Ovary (tissue), 9 donors: Measurements from ENCODE around the gene HADHA. TPM values are rescaled to one million over a fixed set of nuclear protein-coding genes. Genes with fewer than 3 reads are reported as not detected.

Experiments used
- DNase-seq, 5 donors: peaks; one replicate each; pipeline ENCODE4 v3.0.0-alpha.2; 2019 to 2020
- H3K27ac ChIP-seq, 2 donors: fragments of 200-600 bp; one replicate each; pipeline versions ENCODE4 v1.5.1 to v1.8.0; 2019 to 2022
- H3K27me3 ChIP-seq: fragments of 200-600 bp; one replicate; pipeline ENCODE4 v1.8.0; 2022
- H3K36me3 ChIP-seq: fragments of 200-600 bp; sonication (generic); one replicate; pipeline ENCODE4 v1.5.1; 2019
- H3K4me1 ChIP-seq: one replicate; pipeline ENCODE4 v1.8.1; 2013; ENCODE audit warnings: mild to moderate bottlenecking, moderate library complexity; ENCODE audit not compliant: insufficient read depth
- H3K4me3 ChIP-seq: fragments of 200-600 bp; sonication (generic); one replicate; pipeline ENCODE4 v1.5.1; 2017
- H3K9me3 ChIP-seq, 2 donors: fragments of 200-600 bp in 1 of 2; sonication (generic) in 1 of 2; one replicate each; pipeline versions ENCODE4 v1.5.1 to v1.8.1; 2013 to 2019; ENCODE audit warnings: mild to moderate bottlenecking in 1 of 2, moderate library complexity in 1 of 2
- EP300 ChIP-seq: sonication (generic); formaldehyde crosslinking; IDR thresholded peaks from one replicate; pipeline ENCODE4 v1.6.1; 2017; ENCODE audit warnings: antibody characterized with exemption
- POLR2A ChIP-seq: fragments of 450-650 bp; IDR thresholded peaks from one replicate; pipeline ENCODE4 v1.6.1; 2017; ENCODE audit warnings: antibody characterized with exemption, mild to moderate bottlenecking, moderate library complexity
- WGBS, 3 donors: extraction: QIAGEN DNeasy Blood & Tissue Kit in 1 of 3; methylation state at CpG; one replicate each; pipeline versions ENCODE4 v1.1.5 to v1.1.7; 2013 to 2017; 5-methylcytosine and 5-hydroxymethylcytosine counted together
- intact Hi-C, 4 donors: fragments of 100-400 bp; cut with DNase I; formaldehyde crosslinking; loops; one replicate each; pipeline versions ENCODE4 v1.11.0 to v1.15.1; 2022 to 2023
- polyA plus RNA-seq, 2 donors: library from polyadenylated mRNA; stranded (reverse); fragments of 200-250 nt in 1 of 2; fragments of 350-450 nt in 1 of 2; fragmentation: Illumina TruSeq in 1 of 2; extraction: RNeasy Lipid Tissue Mini Kit (QIAGEN cat#74804) in 1 of 2; gene quantifications; one replicate each; pipeline ENCODE4 v1.2.3, GENCODE V29; 2013 to 2014
- total RNA-seq, 7 donors: library from RNA; depleted of rRNA in 2 of 7; stranded (reverse); fragments of >200 nt in 2 of 7; fragmentation: NEBNext Ultra II Directional in 3 of 7; extraction: Animal tissue kit (Norgen Biotek cat#: 25700) in 3 of 7; gene quantifications; one replicate each; pipeline versions ENCODE4 v1.1.0 to v1.2.4, GENCODE V29; 2016 to 2023
- TF ChIP-seq, protein P1 (sequence below), 3 donors: fragments of 450-650 bp in 2 of 3; fragments of 200-600 bp in 1 of 3; IDR thresholded peaks; one replicate each; pipeline versions ENCODE4 v1.5.1 to v1.8.0; 2016 to 2022; ENCODE audit warnings: antibody characterized with exemption in 3 of 3, mild to moderate bottlenecking in 1 of 3
- donor health status: DM: no; HTN: no; CAD: no; lungs with moderate emphysema.
- donor health status: DM: no; HTN: no; CAD: no.
- donor health status: Bipolar disorder and iron deficiency.
- donor health status: DM: yes; HTN: yes; CAD: no.
- donor health status: DM: no; HTN: no; CAD: no.
- donor health status: DM: yes; HTN: yes; CAD: no.

Gene HADHA
- total and polyA plus RNA-seq, 9 donors, result 85.2 to 290 (median 129) TPM

DNA sequence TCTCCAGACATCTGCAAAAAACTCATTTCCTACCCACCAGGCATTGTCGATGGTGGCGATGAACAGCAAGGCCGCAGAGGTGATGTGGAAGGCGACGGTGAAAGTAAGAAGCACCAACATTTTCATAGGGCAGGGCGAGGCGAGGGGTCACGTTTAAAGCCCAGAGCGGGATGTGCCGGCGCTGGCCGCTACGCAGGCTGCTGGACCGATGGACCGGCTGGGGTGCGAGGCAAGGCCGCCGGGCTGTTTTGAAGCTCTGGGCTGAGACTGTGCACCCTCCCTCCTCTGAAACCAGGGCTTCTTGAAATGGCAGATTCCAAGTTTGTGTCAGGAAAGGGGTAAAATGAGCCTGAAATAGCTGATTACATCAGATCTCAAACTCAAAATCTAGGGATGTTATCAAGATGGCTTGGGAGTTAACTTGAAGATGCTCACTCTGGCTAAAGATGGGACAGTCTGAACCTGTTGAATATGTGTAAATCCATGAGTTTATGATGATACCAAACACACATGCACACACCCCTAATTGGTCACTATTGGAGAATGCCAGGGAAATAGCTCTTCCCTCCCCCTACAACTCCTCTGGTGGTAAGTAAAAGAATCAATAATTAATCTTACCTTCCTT is 103.2 kb downstream of the HADHA start:
- intact Hi-C loops, result loop anchor here in 3 of 4 donors (5.0 to 10.0 kb wide), 3 partner anchors 146 to 186 kb away; no protein-coding TSS in a partner anchor

More for the DNA sequence above, 103.2 kb downstream of the HADHA start:
- no peaks in the 10 kb centered on the region for H3K9me3 ChIP-seq
- no peak for TF ChIP-seq EP300
- TF ChIP-seq, protein P1, sequence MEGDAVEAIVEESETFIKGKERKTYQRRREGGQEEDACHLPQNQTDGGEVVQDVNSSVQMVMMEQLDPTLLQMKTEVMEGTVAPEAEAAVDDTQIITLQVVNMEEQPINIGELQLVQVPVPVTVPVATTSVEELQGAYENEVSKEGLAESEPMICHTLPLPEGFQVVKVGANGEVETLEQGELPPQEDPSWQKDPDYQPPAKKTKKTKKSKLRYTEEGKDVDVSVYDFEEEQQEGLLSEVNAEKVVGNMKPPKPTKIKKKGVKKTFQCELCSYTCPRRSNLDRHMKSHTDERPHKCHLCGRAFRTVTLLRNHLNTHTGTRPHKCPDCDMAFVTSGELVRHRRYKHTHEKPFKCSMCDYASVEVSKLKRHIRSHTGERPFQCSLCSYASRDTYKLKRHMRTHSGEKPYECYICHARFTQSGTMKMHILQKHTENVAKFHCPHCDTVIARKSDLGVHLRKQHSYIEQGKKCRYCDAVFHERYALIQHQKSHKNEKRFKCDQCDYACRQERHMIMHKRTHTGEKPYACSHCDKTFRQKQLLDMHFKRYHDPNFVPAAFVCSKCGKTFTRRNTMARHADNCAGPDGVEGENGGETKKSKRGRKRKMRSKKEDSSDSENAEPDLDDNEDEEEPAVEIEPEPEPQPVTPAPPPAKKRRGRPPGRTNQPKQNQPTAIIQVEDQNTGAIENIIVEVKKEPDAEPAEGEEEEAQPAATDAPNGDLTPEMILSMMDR (IDR thresholded peaks at IDR 0.05), result no peak
- TF ChIP-seq POLR2A, result no peak
- H3K4me1 ChIP-seq, result no peaks in the 10 kb centered on the region
- no peaks in the 10 kb centered on the region for H3K27me3 ChIP-seq
- H3K36me3 ChIP-seq, result no peaks in the 10 kb centered on the region
- no peak for DNase-seq
- no peak overlapping the region for H3K4me3 ChIP-seq
- 89 to 91% (median 90%) methylated on average over 18 of the region's 18 CpGs for WGBS, 3 donors
- H3K27ac ChIP-seq, result no peak overlapping the region

Other genes starting within 250 kb of the HADHA start
- 100 to 1,000 TPM in 2 of 7 donors, 10 to 100 TPM in 5; 65.0 to 109 (median 93.6) TPM for gene RAB10, start 210.5 kb downstream of the HADHA start, total RNA-seq
- 100 to 1,000 TPM in 1 of 2 donors, 10 to 100 TPM in 1; 37.6 to 112 TPM for gene RAB10, start 210.5 kb downstream of the HADHA start, polyA plus RNA-seq
- gene GAREM2, start 71.5 kb downstream of the HADHA start, total RNA-seq, result 10 to 100 TPM in 1 of 7 donors, 1 to 10 TPM in 6; 1.0 to 13.5 (median 6.2) TPM
- gene GAREM2, start 71.5 kb downstream of the HADHA start, polyA plus RNA-seq, result 1 to 10 TPM; 2.4 to 3.1 TPM
- 100 to 1,000 TPM in 5 of 7 donors, 10 to 100 TPM in 2; 81.1 to 124 (median 104) TPM for gene HADHB, start 307 bp upstream of the HADHA start, total RNA-seq
- gene HADHB, start 307 bp upstream of the HADHA start, polyA plus RNA-seq, result 100 to 1,000 TPM in 1 of 2 donors, 10 to 100 TPM in 1; 88.9 to 224 TPM
- gene SELENOI, start 101.5 kb upstream of the HADHA start, total RNA-seq, result 10 to 100 TPM in 6 of 7 donors, 1 to 10 TPM in 1; 7.3 to 23.7 (median 16.4) TPM
- 1 to 10 TPM; 2.5 to 4.3 TPM for gene SELENOI, start 101.5 kb upstream of the HADHA start, polyA plus RNA-seq
- gene ADGRF3, start 102.2 kb upstream of the HADHA start, total RNA-seq, result under 1 TPM in 2 of 7 donors, not detected in 5; 0.11 to 0.33 TPM
- under 1 TPM; 0.06 to 0.20 TPM for gene ADGRF3, start 102.2 kb upstream of the HADHA start, polyA plus RNA-seq
- gene DRC1, start 157.3 kb upstream of the HADHA start, total RNA-seq, result 10 to 100 TPM in 1 of 7 donors, 1 to 10 TPM in 2, under 1 TPM in 2, not detected in 2; 0.52 to 11.8 (median 1.8) TPM
- under 1 TPM in 1 of 2 donors, not detected in 1; 0.05 TPM for gene DRC1, start 157.3 kb upstream of the HADHA start, polyA plus RNA-seq
- gene OTOF, start 233.5 kb upstream of the HADHA start, total RNA-seq, result under 1 TPM in 5 of 7 donors, not detected in 2; under 0.01 to 0.37 (median 0.17) TPM
- gene OTOF, start 233.5 kb upstream of the HADHA start, polyA plus RNA-seq, result under 1 TPM; 0.16 to 0.33 TPM